SU-DHL-6 (cell line): ENCODE results near the gene BBS2.

Source experiments
- H2AFZ ChIP-seq: fragments of 200-600 bp; sonication (generic); 2 replicates; pipeline ENCODE4 v1.6.1; 2014; ENCODE audit warnings: low read depth, mild to moderate bottlenecking, moderate library complexity, mixed read lengths, antibody characterized with exemption, low read length; ENCODE audit not compliant: severe bottlenecking
- H3F3A ChIP-seq: fragments of 200-600 bp; shearing (Covaris generic); 2 replicates; pipeline ENCODE4 v1.6.0; 2016; ENCODE audit warnings: antibody characterized with exemption, mild to moderate bottlenecking; ENCODE audit not compliant: insufficient read depth
- H3K27ac ChIP-seq: fragments of 200-600 bp; sonication (generic); 2 replicates; pipeline ENCODE4 v1.5.1; 2016; ENCODE audit warnings: low read depth, mild to moderate bottlenecking, low read length, moderate library complexity, mixed read lengths
- H3K27me3 ChIP-seq: fragments of 200-600 bp; sonication (generic), shearing (Covaris generic); 2 replicates; pipeline ENCODE4 v1.6.0; 2014; ENCODE audit warnings: mild to moderate bottlenecking, low read length
- H3K36me3 ChIP-seq: fragments of 200-600 bp; sonication (generic); 2 replicates; pipeline ENCODE4 v1.6.1; 2014; ENCODE audit warnings: mild to moderate bottlenecking, low read length, mixed read lengths
- H3K4me2 ChIP-seq: fragments of 300-600, 200-600 bp; shearing (Covaris generic), sonication (generic); 2 replicates; pipeline ENCODE4 v1.6.0; 2014; ENCODE audit warnings: low read length, low read depth, mild to moderate bottlenecking; ENCODE audit not compliant: poor library complexity, severe bottlenecking
- H3K4me3 ChIP-seq: fragments of 200-600 bp; sonication (generic); 2 replicates; pipeline ENCODE4 v1.5.1; 2014; ENCODE audit warnings: antibody characterized with exemption, low read length, mild to moderate bottlenecking, mixed read lengths; ENCODE audit not compliant: insufficient read depth, poor library complexity, severe bottlenecking
- H3K79me2 ChIP-seq: fragments of 200-600 bp; sonication (generic); 2 replicates; pipeline ENCODE4 v1.6.1; 2014; ENCODE audit warnings: mild to moderate bottlenecking, low read length, moderate library complexity; ENCODE audit not compliant: insufficient read depth
- H3K9ac ChIP-seq: fragments of 200-600 bp; sonication (generic); 2 replicates; pipeline ENCODE4 v1.7.0; 2014; ENCODE audit warnings: mild to moderate bottlenecking, low read length
- H3K9me2 ChIP-seq: fragments of 200-600 bp; sonication (generic); replicated peaks from 2 replicates; pipeline ENCODE4 v1.6.1; 2014; ENCODE audit warnings: low read length; ENCODE audit not compliant: insufficient read depth
- H3K9me3 ChIP-seq: fragments of 200-600 bp; sonication (generic); 2 replicates; pipeline ENCODE4 v1.6.1; 2014; ENCODE audit warnings: low read length, mixed read lengths; ENCODE audit not compliant: insufficient read depth
- H4K20me1 ChIP-seq: fragments of 200-600 bp; sonication (generic); 2 replicates; pipeline ENCODE4 v1.6.1; 2014; ENCODE audit warnings: low read depth, mild to moderate bottlenecking, antibody characterized with exemption, low read length, moderate library complexity, mixed read lengths
- EZH2phosphoT487 ChIP-seq: fragments of 200-600 bp; sonication (generic), shearing (Covaris generic); conservative IDR thresholded peaks from 2 replicates; pipeline ENCODE4 v1.6.1; 2018; ENCODE audit warnings: mild to moderate bottlenecking, antibody characterized with exemption, low read length, moderate library complexity, mixed read lengths
- TF ChIP-seq, protein P1 (sequence below): fragments of 200-600 bp; sonication (generic); IDR thresholded peaks from one replicate; pipeline ENCODE4 v1.5.1; 2017; ENCODE audit warnings: antibody characterized with exemption, mild to moderate bottlenecking, low read length, moderate library complexity; ENCODE audit not compliant: insufficient read depth, poor library complexity, severe bottlenecking

The BBS2 gene

DNA sequence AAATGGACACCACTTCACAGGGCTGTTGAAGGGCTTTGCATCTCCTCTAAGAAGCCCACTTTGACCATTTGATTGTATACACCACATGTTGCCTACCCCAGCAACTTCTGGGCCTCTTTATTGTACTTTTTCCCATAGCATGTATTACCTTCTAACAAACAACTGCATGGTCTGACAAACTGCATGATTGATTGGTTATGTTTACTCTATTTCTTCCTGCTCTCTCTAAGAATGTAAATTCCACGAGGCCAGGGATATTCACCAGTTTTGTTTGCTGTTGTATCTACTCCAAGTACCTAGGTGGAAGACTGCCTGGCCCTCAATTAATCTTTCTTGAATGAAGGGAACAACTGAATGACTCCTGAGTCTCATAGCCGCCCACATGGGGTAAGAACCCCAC, 22.2 kb upstream of the BBS2 start:
- Histone ChIP-seq H3K4me3 (no peak overlapping the region), H3K27me3 (no peaks in the 10 kb centered on the region), H3K9me3 (no peaks in the 10 kb centered on the region), H3K9ac (no peak overlapping the region), H3K36me3 (no peaks in the 10 kb centered on the region), H2AFZ (no peak overlapping the region), H3K27ac (no peak overlapping the region), H3K79me2 (no peaks in the 10 kb centered on the region), H3F3A (no peaks in the 10 kb centered on the region), H3K9me2 (no peaks in the 10 kb centered on the region), H3K4me2 (no peak overlapping the region), H4K20me1 (no peaks in the 10 kb centered on the region)
- TF ChIP-seq, protein P1, sequence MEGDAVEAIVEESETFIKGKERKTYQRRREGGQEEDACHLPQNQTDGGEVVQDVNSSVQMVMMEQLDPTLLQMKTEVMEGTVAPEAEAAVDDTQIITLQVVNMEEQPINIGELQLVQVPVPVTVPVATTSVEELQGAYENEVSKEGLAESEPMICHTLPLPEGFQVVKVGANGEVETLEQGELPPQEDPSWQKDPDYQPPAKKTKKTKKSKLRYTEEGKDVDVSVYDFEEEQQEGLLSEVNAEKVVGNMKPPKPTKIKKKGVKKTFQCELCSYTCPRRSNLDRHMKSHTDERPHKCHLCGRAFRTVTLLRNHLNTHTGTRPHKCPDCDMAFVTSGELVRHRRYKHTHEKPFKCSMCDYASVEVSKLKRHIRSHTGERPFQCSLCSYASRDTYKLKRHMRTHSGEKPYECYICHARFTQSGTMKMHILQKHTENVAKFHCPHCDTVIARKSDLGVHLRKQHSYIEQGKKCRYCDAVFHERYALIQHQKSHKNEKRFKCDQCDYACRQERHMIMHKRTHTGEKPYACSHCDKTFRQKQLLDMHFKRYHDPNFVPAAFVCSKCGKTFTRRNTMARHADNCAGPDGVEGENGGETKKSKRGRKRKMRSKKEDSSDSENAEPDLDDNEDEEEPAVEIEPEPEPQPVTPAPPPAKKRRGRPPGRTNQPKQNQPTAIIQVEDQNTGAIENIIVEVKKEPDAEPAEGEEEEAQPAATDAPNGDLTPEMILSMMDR: no peak
- no peak for TF ChIP-seq EZH2phosphoT487

DNA sequence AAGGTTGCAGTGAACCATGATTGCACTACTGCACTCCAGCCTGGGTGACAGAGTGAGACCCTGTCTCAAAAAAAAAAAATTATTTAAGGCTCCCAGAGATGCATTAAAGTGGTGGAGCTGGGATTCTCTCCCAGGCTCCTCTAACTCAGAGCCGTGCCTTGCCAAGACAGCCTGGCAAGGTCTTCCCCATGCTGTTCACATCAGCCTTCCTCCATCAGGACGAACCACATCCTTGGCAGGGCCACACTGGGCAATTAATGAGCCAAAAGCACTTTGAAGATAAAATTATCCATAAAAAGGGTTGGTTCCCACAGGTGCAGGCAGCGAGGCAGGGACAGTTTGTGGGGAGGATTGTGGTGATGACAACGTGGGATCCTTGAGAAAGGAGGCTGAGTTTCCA, 19.8 kb upstream of the BBS2 start:
- H3F3A ChIP-seq: no peaks in the 10 kb centered on the region
- no peak overlapping the region for H3K4me3 ChIP-seq
- TF ChIP-seq EZH2phosphoT487: no peak
- TF ChIP-seq, protein P1: no peak
- H2AFZ ChIP-seq: no peak overlapping the region
- no peaks in the 10 kb centered on the region for H4K20me1 ChIP-seq
- H3K27ac ChIP-seq: no peak overlapping the region
- H3K79me2 ChIP-seq: no peaks in the 10 kb centered on the region
- no peaks in the 10 kb centered on the region for H3K27me3 ChIP-seq
- H3K9me2 ChIP-seq: no peaks in the 10 kb centered on the region
- no peaks in the 10 kb centered on the region for H3K9me3 ChIP-seq
- H3K4me2 ChIP-seq: no peak overlapping the region
- H3K9ac ChIP-seq: no peak overlapping the region
- no peaks in the 10 kb centered on the region for H3K36me3 ChIP-seq

DNA sequence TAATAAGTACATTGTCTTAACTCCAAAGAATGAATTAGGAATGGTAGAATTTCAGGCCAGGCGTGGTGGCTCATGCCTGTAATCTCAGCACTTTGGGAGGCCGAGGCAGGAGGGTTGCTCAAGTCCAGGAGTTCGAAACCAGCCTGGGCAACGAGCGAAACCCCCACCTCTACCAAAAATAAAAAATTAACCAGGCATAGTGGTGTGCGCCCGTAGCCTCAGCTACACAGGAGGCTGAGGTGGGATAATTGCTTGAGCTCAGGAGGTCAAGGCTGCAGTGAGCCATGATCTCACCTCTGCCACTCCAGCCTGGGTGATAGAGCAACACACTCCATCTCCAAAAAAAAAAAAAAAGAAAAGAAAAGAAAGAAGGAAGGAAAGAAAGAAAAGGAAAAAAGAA, 18.5 kb upstream of the BBS2 start:
- no peaks in the 10 kb centered on the region for H3K79me2 ChIP-seq
- no peak overlapping the region for H3K27ac ChIP-seq
- no peak overlapping the region for H3K4me2 ChIP-seq
- H3K4me3 ChIP-seq: no peak overlapping the region
- no peaks in the 10 kb centered on the region for H3F3A ChIP-seq
- no peaks in the 10 kb centered on the region for H3K9me3 ChIP-seq
- no peak overlapping the region for H3K9ac ChIP-seq
- no peaks in the 10 kb centered on the region for H3K9me2 ChIP-seq
- no peaks in the 10 kb centered on the region for H3K36me3 ChIP-seq
- no peaks in the 10 kb centered on the region for H4K20me1 ChIP-seq
- TF ChIP-seq, protein P1: no peak
- TF ChIP-seq EZH2phosphoT487: no peak
- H3K27me3 ChIP-seq: no peaks in the 10 kb centered on the region
- H2AFZ ChIP-seq: no peak overlapping the region
